AG04450 (cell line): ENCODE results near the gene KHSRP. TPM values are rescaled to one million over a fixed set of nuclear protein-coding genes. Genes with fewer than 3 reads are reported as not detected.
A peak's percentile ranks its signal among the peaks of the same experiment; 100 is the strongest.

Experiments used
- CTCF ChIA-PET: fragments of 300-600, 350-600 bp; formaldehyde crosslinking; extraction: SDS; loops from one replicate; lab custom pipeline; 2022; ENCODE audit warnings: antibody characterized with exemption, inconsistent platforms; lab: Charles Lee
- POLR2A ChIA-PET: fragments of 350-600 bp; formaldehyde crosslinking; extraction: SDS; loops from one replicate; lab custom pipeline; 2021; ENCODE audit warnings: antibody characterized with exemption, inconsistent platforms; lab: Yijun Ruan, JAX
- DNase-seq: peaks from one replicate; pipeline ENCODE4 v3.0.0-alpha.2; 2011; ENCODE audit warnings: low read depth, low spot score
- H3K27ac ChIP-seq: one replicate; pipeline ENCODE4 v1.5.1; 2012; ENCODE audit warnings: low read depth, low read length, control low read depth
- H3K27me3 ChIP-seq: one replicate; pipeline ENCODE4 v1.6.0; 2012; ENCODE audit warnings: low read length; ENCODE audit not compliant: control insufficient read depth, insufficient read depth
- H3K4me3 ChIP-seq: 2 replicates; pipeline ENCODE4 v1.5.1; 2011; ENCODE audit warnings: mild to moderate bottlenecking, low read depth, low read length, control low read depth
- H3K9me3 ChIP-seq: 2 replicates; pipeline ENCODE4 v1.5.1; 2012; ENCODE audit warnings: low read length; ENCODE audit not compliant: control insufficient read depth, insufficient read depth
- polyA plus RNA-seq: library from polyadenylated mRNA; depleted of rRNA; stranded (reverse); fragments of >200 nt; gene quantifications from 2 replicates; pipeline ENCODE4 v1.2.3, GENCODE V29; 2011
- TF ChIP-seq, protein P1 (sequence below): IDR thresholded peaks from 2 replicates; pipeline ENCODE4 v1.5.1; 2011; ENCODE audit warnings: low read depth, low read length, control low read depth, inconsistent platforms

Gene KHSRP
- polyA plus RNA-seq, 1 experiment: 57.0 TPM

DNA sequence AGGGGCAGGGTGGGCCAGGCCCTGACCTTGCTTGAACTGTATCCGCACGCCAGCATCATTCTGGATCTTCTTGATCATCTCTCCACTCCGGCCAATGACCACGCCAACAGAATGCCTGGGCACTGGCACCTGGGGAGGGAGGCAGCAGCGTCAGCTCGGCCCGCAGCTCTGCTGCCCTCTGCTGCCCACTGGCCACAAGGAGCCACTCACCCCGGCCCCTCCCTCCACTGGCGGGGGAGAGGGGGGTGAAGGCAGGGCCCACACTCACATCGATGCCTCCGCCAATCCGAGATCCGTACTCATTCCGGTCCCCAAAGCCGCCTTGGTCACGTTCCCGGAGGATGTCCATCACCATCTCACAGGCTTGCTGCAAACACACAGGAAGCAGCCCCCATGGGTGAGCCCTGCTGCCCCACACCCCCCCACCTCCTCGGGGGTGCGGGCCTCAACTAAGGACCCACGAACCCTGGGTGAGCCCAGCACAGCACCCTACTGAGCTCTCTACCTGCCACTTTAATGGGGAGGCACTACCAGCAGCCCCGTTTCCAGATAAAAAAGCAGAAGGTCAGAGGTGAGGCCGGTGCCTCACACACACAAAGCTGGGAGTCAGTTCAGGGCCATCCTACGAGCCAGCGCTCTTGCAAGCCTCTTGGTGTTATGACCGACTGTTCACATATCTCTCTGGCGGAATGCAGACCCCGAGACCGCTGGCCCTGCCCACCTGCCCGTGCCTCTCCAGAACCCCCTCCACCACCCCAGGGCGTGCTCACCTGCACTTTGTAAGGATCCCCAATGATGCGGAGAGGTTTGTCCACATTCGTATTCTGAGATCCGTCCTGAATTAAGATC is 6.7 kb downstream of the KHSRP start:
- H3K4me3 ChIP-seq: no peak overlapping the region
- TF ChIP-seq, protein P1, sequence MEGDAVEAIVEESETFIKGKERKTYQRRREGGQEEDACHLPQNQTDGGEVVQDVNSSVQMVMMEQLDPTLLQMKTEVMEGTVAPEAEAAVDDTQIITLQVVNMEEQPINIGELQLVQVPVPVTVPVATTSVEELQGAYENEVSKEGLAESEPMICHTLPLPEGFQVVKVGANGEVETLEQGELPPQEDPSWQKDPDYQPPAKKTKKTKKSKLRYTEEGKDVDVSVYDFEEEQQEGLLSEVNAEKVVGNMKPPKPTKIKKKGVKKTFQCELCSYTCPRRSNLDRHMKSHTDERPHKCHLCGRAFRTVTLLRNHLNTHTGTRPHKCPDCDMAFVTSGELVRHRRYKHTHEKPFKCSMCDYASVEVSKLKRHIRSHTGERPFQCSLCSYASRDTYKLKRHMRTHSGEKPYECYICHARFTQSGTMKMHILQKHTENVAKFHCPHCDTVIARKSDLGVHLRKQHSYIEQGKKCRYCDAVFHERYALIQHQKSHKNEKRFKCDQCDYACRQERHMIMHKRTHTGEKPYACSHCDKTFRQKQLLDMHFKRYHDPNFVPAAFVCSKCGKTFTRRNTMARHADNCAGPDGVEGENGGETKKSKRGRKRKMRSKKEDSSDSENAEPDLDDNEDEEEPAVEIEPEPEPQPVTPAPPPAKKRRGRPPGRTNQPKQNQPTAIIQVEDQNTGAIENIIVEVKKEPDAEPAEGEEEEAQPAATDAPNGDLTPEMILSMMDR: peak; percentile 40
- H3K27me3 ChIP-seq: no peaks in the 10 kb centered on the region
- ChIA-PET POLR2A (interaction anchor here (1.0 kb wide), 1 partner anchor 15 kb away, joined by 3 read pairs; no protein-coding TSS in a partner anchor), CTCF (interaction anchor here (0.6 kb wide), 1 partner anchor 47 kb away, joined by 4 read pairs; no protein-coding TSS in a partner anchor)
- H3K9me3 ChIP-seq: no peaks in the 10 kb centered on the region; the same call in 1 of the 2 replicates
- peak overlapping the region; percentile 31 for H3K27ac ChIP-seq
- no peak for DNase-seq

DNA sequence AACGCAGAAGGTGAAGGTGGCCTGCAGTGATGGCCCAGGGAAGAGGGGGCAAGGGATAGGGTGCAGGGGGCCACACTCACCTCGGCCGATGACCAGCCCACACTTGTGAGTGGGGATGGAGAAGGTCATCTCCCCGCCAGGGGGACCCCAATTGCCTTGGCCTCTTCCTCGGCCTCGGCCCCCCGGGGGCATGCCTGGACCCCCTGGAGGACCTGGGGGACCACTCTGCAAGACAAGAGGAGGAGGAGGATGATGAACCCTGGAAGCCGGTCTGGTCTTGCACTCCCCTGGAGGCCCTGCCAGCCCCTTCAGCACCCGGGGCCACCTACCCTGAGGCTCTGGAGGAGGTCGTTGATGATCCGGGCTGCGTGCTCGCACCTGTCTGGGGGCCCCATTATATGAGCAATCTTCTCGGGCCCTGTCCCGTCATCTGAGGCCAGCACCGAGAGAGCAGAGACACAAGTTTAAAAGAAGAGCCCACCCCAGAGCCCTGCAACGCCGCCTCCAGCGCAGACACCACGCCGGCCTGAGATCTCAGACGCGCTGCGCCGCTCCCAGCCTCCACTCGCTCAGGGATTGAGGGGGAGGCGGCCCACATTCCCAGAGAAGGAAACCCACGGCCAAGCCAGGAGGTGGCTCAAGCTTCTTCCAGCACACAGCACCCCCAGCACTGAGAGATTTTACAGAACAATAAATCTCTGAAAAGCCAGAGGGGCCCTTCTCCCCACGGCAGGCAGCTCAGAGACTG is 7.8 kb downstream of the KHSRP start:
- no peaks in the 10 kb centered on the region; the same call in 1 of the 2 replicates for H3K9me3 ChIP-seq
- no peaks in the 10 kb centered on the region for H3K27me3 ChIP-seq
- no peak overlapping the region for H3K27ac ChIP-seq
- ChIA-PET POLR2A (interaction anchor here (1.0 kb wide), 1 partner anchor 14 kb away, joined by 3 read pairs; no protein-coding TSS in a partner anchor), CTCF (interaction anchor here (0.6 kb wide), 1 partner anchor 46 kb away, joined by 4 read pairs; no protein-coding TSS in a partner anchor)
- DNase-seq: no peak
- no peak overlapping the region for H3K4me3 ChIP-seq
- TF ChIP-seq, protein P1: no peak

DNA sequence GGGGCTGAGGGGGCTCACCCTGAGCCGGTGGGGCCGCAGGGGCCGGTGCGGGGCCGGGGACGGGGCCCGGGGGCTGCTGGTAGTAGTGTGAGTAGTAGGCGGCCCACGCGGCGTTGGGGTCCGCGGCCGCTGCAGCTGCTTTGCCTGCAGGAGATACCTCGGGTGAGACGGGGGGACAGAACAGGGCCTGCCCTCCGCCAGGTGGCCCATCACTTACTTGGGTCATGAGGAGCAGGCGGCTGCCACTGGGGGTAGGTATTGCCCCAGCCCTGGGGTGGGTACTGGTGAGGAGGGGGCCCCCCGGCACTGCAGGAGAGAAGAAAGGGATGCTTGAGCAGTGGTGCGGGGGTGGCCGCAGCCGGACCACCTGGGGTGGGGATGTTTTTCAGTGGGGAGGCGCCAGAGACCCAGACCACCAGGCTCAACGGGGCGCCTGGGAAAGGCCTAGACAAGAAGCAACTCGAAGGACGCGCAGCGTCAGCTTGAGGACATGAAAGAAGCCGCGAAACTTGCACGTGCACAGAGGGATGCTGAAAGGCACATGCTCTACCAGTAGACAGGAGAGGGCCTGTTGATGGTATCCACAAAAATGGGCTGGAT is 8.9 kb downstream of the KHSRP start:
- H3K27me3 ChIP-seq: no peaks in the 10 kb centered on the region
- CTCF ChIA-PET: no interaction called here
- TF ChIP-seq, protein P1: no peak

DNA sequence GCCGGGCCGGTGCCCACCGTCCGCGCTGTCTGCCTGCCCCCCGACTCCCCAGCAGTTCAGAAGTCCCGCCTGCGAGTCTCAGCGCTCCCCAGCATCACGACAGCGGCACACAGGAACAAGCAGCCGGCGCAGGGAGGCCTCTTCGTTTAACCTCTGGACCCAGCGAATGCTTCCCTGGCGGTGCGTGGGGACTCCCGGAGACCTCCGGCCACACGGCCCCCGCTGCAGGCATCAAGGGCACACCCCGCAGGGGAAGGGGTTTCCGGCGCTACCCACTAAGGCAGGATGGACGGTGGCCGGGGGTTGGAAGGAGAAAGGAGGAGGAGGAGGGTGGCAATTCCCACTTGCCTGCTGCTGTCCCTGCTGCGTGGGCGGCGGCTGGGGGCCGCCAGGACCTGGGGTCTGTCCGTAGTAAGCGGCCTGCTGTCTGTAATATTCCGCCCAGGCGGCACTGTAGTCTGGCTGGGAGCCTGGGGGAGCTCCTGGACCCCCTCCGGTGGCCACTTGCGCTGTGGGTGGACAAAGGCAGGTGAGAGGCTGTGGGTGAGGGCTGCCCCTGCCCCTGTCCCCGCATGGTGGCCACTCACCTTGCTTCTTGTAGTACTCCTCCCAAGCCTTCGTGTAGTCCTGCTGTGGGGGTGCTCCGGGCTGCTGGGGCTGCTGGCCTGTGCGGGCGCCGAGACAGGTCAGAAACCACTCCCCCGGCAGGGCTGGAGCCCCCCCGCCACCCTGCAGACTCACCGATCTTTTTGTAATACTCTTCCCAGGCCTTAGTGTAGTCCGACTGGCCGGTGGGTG is 9.6 kb downstream of the KHSRP start:
- no peak overlapping the region for H3K4me3 ChIP-seq
- DNase-seq: no peak
- CTCF ChIA-PET: no interaction called here
- POLR2A ChIA-PET: no interaction called here
- TF ChIP-seq, protein P1: no peak
- no peaks in the 10 kb centered on the region; the same call in 1 of the 2 replicates for H3K9me3 ChIP-seq
- H3K27me3 ChIP-seq: no peaks in the 10 kb centered on the region
- H3K27ac ChIP-seq: no peak overlapping the region

More for the DNA sequence above, 8.9 kb downstream of the KHSRP start:
- POLR2A ChIA-PET: no interaction called here
- H3K4me3 ChIP-seq: no peak overlapping the region
- H3K9me3 ChIP-seq: no peaks in the 10 kb centered on the region; the same call in 1 of the 2 replicates
- H3K27ac ChIP-seq: no peak overlapping the region
- DNase-seq: no peak
